HG03097 (cell line): ENCODE data around the gene DCAF7.

Experiments used
- ATAC-seq: cut with Tn5 transposase; IDR thresholded peaks from one replicate; pipeline ENCODE4 v1.9.1; 2021; ENCODE audit not compliant: unreplicated experiment, low FRiP score

DCAF7 gene

GRCh38 chr17:63579633-63580032, 29.4 kb downstream of the DCAF7 start:
- no peak for ATAC-seq

GRCh38 chr17:63587770-63588169, 37.5 kb downstream of the DCAF7 start:
- ATAC-seq, result no peak

- no peak for ATAC-seq
Measured at GRCh38 chr17:63588797-63589196, 38.5 kb downstream of the DCAF7 start.

- no peak for ATAC-seq
Measured at GRCh38 chr17:63589646-63590045, 39.4 kb downstream of the DCAF7 start.

GRCh38 chr17:63592797-63593196, 42.5 kb downstream of the DCAF7 start:
- ATAC-seq, result no peak

GRCh38 chr17:63595132-63595531, 44.9 kb downstream of the DCAF7 start:
- no peak for ATAC-seq

- no peak for ATAC-seq
Measured at GRCh38 chr17:63596856-63597586, 46.7 kb downstream of the DCAF7 start.

GRCh38 chr17:63598281-63598680, 48.0 kb downstream of the DCAF7 start:
- no peak for ATAC-seq

- ATAC-seq, result peak; percentile 83
Measured at GRCh38 chr17:63600569-63601438, 50.5 kb downstream of the DCAF7 start, which contains the start of gene TACO1. TACO1 (plus strand) TSS chr17:63600895; CDS start chr17:63601084, 189 bp downstream.

GRCh38 chr17:63601439-63602371, 51.4 kb downstream of the DCAF7 start:
- ATAC-seq, result no peak

GRCh38 chr17:63609816-63610573, 59.7 kb downstream of the DCAF7 start:
- no peak for ATAC-seq

- no peak for ATAC-seq
Measured at GRCh38 chr17:63610854-63611253, 60.6 kb downstream of the DCAF7 start.

GRCh38 chr17:63611354-63611753, 61.1 kb downstream of the DCAF7 start:
- ATAC-seq, result no peak

GRCh38 chr17:63613663-63614062, 63.4 kb downstream of the DCAF7 start:
- no peak for ATAC-seq

GRCh38 chr17:63621229-63621683, 71.0 kb downstream of the DCAF7 start:
- ATAC-seq, result no peak

GRCh38 chr17:63621684-63622573, 71.7 kb downstream of the DCAF7 start, which contains the start of gene MAP3K3:
MAP3K3 (plus strand) TSS chr17:63622417; CDS start chr17:63622760, 343 bp downstream.
- peak; percentile 90 for ATAC-seq

- ATAC-seq, result peak; percentile 24
Measured at GRCh38 chr17:63622574-63623390, 72.5 kb downstream of the DCAF7 start.
